Panc1 (cell line): ENCODE measurements around the gene CSN2. TPM values are rescaled to one million over a fixed set of nuclear protein-coding genes. Genes with fewer than 3 reads are reported as not detected.

ENCODE experiments used
- ATAC-seq: fragments of 200-7000 bp; cut with Tn5 transposase; 2 replicates; pipeline ENCODE4 v1.9.1; 2020; ENCODE audit warnings: mild to moderate bottlenecking, moderate library complexity
- BruUV-seq: library from RNA; stranded (reverse); fragments of 400-500 nt; replicated peaks from 2 replicates; lab custom pipeline; 2021; lab: Mats Ljungman, UMichigan
- CTCF ChIA-PET: fragments of 300-600 bp; sonication (Branson Sonifier 250); formaldehyde crosslinking; loops from one replicate; lab custom pipeline; 2022; ENCODE audit warnings: antibody characterized with exemption; lab: Charles Lee
- POLR2A ChIA-PET: fragments of 300-600 bp; sonication (Branson Sonifier 250); formaldehyde crosslinking; loops from one replicate; lab custom pipeline; 2022; ENCODE audit warnings: antibody characterized with exemption; lab: Charles Lee
- DNase-seq: peaks from one replicate; pipeline ENCODE4 v3.0.0-alpha.2; 2010; ENCODE audit warnings: low read depth, low spot score
- H3K27ac ChIP-seq: 2 replicates; pipeline ENCODE4 v1.5.1; 2011; ENCODE audit warnings: mild to moderate bottlenecking, low read length, inconsistent platforms
- H3K27me3 ChIP-seq: fragments of 200-500 bp; sonication (Bioruptor generic); 2 replicates; pipeline ENCODE4 v1.6.0; 2014; ENCODE audit warnings: low read length, inconsistent platforms; ENCODE audit not compliant: control insufficient read depth, insufficient read depth
- H3K36me3 ChIP-seq: fragments of 200-500 bp; sonication (Bioruptor generic); 2 replicates; pipeline ENCODE4 v1.5.1; 2014; ENCODE audit warnings: inconsistent platforms, mild to moderate bottlenecking, low read length, moderate library complexity; ENCODE audit not compliant: control insufficient read depth, insufficient read depth
- H3K4me1 ChIP-seq: 2 replicates; pipeline ENCODE4 v1.5.1; 2011; ENCODE audit warnings: inconsistent platforms, mild to moderate bottlenecking, low read length, moderate library complexity; ENCODE audit not compliant: control insufficient read depth, insufficient read depth
- H3K4me3 ChIP-seq, 2 experiments: 2 replicates each; pipeline ENCODE4 v1.5.1; 2011 to 2012; ENCODE audit warnings: low read depth in 2 of 2, low read length in 2 of 2, mild to moderate bottlenecking in 2 of 2, inconsistent platforms in 1 of 2, moderate library complexity in 1 of 2
- H3K9me3 ChIP-seq: fragments of 200-500 bp; sonication (Bioruptor generic); 2 replicates; pipeline ENCODE4 v1.5.1; 2014; ENCODE audit warnings: low read depth, mild to moderate bottlenecking, inconsistent platforms, low read length, moderate library complexity; ENCODE audit not compliant: control insufficient read depth, insufficient read depth
- POLR2AphosphoS5 ChIP-seq: IDR thresholded peaks from 2 replicates; pipeline ENCODE4 v1.6.1; 2012; ENCODE audit warnings: mild to moderate bottlenecking, low read depth, low read length, moderate library complexity
- SIN3A ChIP-seq: IDR thresholded peaks from 2 replicates; pipeline ENCODE4 v1.6.1; 2012; ENCODE audit warnings: low read depth, mild to moderate bottlenecking, low read length, moderate library complexity, borderline replicate concordance; ENCODE audit not compliant: insufficient read depth
- TCF7L2 ChIP-seq: IDR thresholded peaks from 2 replicates; pipeline ENCODE4 v1.6.1; 2011; ENCODE audit warnings: mild to moderate bottlenecking, low read depth, low read length, inconsistent platforms
- in situ Hi-C: cut with HindIII; loops from 2 replicates; pipeline ENCODE4 v1.10.0; 2016; ENCODE audit warnings: low sequenced_read_pairs, low pct_unique_long_range_greater_than_20kb
- intact Hi-C: fragments of 100-400 bp; cut with micrococcal nuclease; formaldehyde crosslinking; loops from one replicate; pipeline ENCODE4 v1.10.0; 2022; ENCODE audit not compliant: unreplicated experiment
- total RNA-seq: library from RNA; stranded (reverse); gene quantifications from one replicate; pipeline ENCODE4 v1.2.1, GENCODE V29; 2021; ENCODE audit not compliant: unreplicated experiment
- TF ChIP-seq, protein P1 (sequence below): fragments of 450-650 bp; IDR thresholded peaks from 2 replicates; pipeline ENCODE4 v1.5.1; 2017; ENCODE audit warnings: mild to moderate bottlenecking
- TF ChIP-seq, protein P2 (sequence below), 2 experiments: IDR thresholded peaks; 2 replicates each; pipeline ENCODE4 v1.6.1; 2011 to 2012; ENCODE audit warnings: low read depth in 2 of 2, control low read depth in 1 of 2, low read length in 1 of 2, mild to moderate bottlenecking in 1 of 2, moderate library complexity in 1 of 2; ENCODE audit not compliant: insufficient read depth in 1 of 2

The CSN2 gene
- total RNA-seq, 1 experiment from 2014 or later = not detected

GRCh38 chr4:69920874-69921273, 44.7 kb downstream of the CSN2 start:
- Histone ChIP-seq H3K27me3 (no peaks in the 10 kb centered on the region), H3K27ac (no peak overlapping the region), H3K4me1 (no peaks in the 10 kb centered on the region), H3K4me3 (no peak overlapping the region), H3K36me3 (no peaks in the 10 kb centered on the region), H3K9me3 (no peaks in the 10 kb centered on the region)
- ATAC-seq (no peak), DNase-seq (no peak)
- intact Hi-C loops = no loop called here
- ChIA-PET POLR2A (no interaction called here), CTCF (no interaction called here)
- BruUV-seq = no TSS peak
- TF ChIP-seq SIN3A (no peak), TCF7L2 (no peak), POLR2AphosphoS5 (no peak)
- TF ChIP-seq, protein P1, sequence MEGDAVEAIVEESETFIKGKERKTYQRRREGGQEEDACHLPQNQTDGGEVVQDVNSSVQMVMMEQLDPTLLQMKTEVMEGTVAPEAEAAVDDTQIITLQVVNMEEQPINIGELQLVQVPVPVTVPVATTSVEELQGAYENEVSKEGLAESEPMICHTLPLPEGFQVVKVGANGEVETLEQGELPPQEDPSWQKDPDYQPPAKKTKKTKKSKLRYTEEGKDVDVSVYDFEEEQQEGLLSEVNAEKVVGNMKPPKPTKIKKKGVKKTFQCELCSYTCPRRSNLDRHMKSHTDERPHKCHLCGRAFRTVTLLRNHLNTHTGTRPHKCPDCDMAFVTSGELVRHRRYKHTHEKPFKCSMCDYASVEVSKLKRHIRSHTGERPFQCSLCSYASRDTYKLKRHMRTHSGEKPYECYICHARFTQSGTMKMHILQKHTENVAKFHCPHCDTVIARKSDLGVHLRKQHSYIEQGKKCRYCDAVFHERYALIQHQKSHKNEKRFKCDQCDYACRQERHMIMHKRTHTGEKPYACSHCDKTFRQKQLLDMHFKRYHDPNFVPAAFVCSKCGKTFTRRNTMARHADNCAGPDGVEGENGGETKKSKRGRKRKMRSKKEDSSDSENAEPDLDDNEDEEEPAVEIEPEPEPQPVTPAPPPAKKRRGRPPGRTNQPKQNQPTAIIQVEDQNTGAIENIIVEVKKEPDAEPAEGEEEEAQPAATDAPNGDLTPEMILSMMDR = no peak
- TF ChIP-seq, protein P2, sequence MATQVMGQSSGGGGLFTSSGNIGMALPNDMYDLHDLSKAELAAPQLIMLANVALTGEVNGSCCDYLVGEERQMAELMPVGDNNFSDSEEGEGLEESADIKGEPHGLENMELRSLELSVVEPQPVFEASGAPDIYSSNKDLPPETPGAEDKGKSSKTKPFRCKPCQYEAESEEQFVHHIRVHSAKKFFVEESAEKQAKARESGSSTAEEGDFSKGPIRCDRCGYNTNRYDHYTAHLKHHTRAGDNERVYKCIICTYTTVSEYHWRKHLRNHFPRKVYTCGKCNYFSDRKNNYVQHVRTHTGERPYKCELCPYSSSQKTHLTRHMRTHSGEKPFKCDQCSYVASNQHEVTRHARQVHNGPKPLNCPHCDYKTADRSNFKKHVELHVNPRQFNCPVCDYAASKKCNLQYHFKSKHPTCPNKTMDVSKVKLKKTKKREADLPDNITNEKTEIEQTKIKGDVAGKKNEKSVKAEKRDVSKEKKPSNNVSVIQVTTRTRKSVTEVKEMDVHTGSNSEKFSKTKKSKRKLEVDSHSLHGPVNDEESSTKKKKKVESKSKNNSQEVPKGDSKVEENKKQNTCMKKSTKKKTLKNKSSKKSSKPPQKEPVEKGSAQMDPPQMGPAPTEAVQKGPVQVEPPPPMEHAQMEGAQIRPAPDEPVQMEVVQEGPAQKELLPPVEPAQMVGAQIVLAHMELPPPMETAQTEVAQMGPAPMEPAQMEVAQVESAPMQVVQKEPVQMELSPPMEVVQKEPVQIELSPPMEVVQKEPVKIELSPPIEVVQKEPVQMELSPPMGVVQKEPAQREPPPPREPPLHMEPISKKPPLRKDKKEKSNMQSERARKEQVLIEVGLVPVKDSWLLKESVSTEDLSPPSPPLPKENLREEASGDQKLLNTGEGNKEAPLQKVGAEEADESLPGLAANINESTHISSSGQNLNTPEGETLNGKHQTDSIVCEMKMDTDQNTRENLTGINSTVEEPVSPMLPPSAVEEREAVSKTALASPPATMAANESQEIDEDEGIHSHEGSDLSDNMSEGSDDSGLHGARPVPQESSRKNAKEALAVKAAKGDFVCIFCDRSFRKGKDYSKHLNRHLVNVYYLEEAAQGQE (IDR thresholded peaks at IDR 0.05; ENCODE audit: insufficient read depth in 1 of 2, low read depth in 2 of 2, low read length in 1 of 2) = no peak
- in situ Hi-C loops = no loop called here

- no TSS peak for BruUV-seq
- Histone ChIP-seq H3K36me3 (no peaks in the 10 kb centered on the region), H3K9me3 (no peaks in the 10 kb centered on the region), H3K27me3 (no peaks in the 10 kb centered on the region), H3K4me3 (no peak overlapping the region), H3K27ac (no peak overlapping the region), H3K4me1 (no peaks in the 10 kb centered on the region)
- no peak for TF ChIP-seq SIN3A
- TF ChIP-seq, protein P1 = no peak
- TF ChIP-seq, protein P2 (IDR thresholded peaks at IDR 0.05; ENCODE audit: insufficient read depth in 1 of 2, low read depth in 2 of 2, low read length in 1 of 2) = no peak
- no peak for TF ChIP-seq TCF7L2
- TF ChIP-seq POLR2AphosphoS5 = no peak
- POLR2A ChIA-PET = no interaction called here
- intact Hi-C loops (no loop called here), in situ Hi-C loops (no loop called here)
- CTCF ChIA-PET = no interaction called here
- no peak for DNase-seq
- ATAC-seq = no peak
Observed at GRCh38 chr4:69910016-69910782, 55.3 kb downstream of the CSN2 start.
